ENCODE data around the gene ADD1. TPM values are rescaled to one million over a fixed set of nuclear protein-coding genes. Genes with fewer than 3 reads are reported as not detected.

The ADD1 gene
- total RNA-seq, 5 donors from 2014 or later (not counting 1 experiment from before 2014, with no cell fraction given), result 241 to 274 (median 256) TPM

Other genes with a start within 250 kb of the ADD1 start
- gene TNIP2, start 87.5 kb upstream of the ADD1 start, total RNA-seq, result 10 to 100 TPM; 39.5 to 65.3 (median 59.1) TPM
- gene SH3BP2, start 50.8 kb upstream of the ADD1 start, total RNA-seq, result 10 to 100 TPM; 44.0 to 68.2 (median 49.7) TPM
- 10 to 100 TPM; 30.6 to 48.1 (median 46.3) TPM for gene NOP14, start 119.6 kb downstream of the ADD1 start, total RNA-seq
- 1 to 10 TPM; 1.8 to 4.8 (median 2.5) TPM for gene GRK4, start 119.7 kb downstream of the ADD1 start, total RNA-seq
- gene HTT-AS, start 230.7 kb downstream of the ADD1 start, total RNA-seq, result not detected
- gene HTT, start 230.8 kb downstream of the ADD1 start, total RNA-seq, result 10 to 100 TPM; 60.3 to 97.1 (median 71.4) TPM